GM23248 (cell line): ENCODE measurements around the gene DNAI1.

Source experiments
- EZH2 ChIP-seq: fragments of 200-600 bp; sonication (generic); IDR thresholded peaks from 2 replicates; pipeline ENCODE4 v1.6.1; 2018; ENCODE audit warnings: antibody characterized with exemption, mild to moderate bottlenecking; ENCODE audit not compliant: insufficient read depth, poor library complexity, severe bottlenecking
- EZH2phosphoT487 ChIP-seq: fragments of 200-600 bp; sonication (generic); IDR thresholded peaks from 2 replicates; pipeline ENCODE4 v1.6.1; 2018; ENCODE audit warnings: antibody characterized with exemption, moderate library complexity, mild to moderate bottlenecking, low read depth; ENCODE audit not compliant: insufficient read depth

GRCh38 chr9:34514816-34515215 is 56.2 kb downstream of the DNAI1 start:
- TF ChIP-seq EZH2 (no peak), EZH2phosphoT487 (no peak)
